Activated CD4-positive, alpha-beta T cell treated with anti-CD3 and anti-CD28 coated beads for 1 hour (primary cell): ENCODE measurements around the gene IRGC.
"Not testable (repeated sequence)": the region's sequence is repeated elsewhere in the genome, so short reads cannot be mapped to it uniquely, and the experiment has no call there.

ENCODE experiments used
- DNase-seq: peaks from one replicate; pipeline ENCODE4 v3.0.0-alpha.2; 2020

The IRGC gene

GRCh38 chr19:43715776-43716175, at the start of gene IRGC:
Gene IRGC, plus strand, starts transcription at chr19:43716076. Its CDS starts 2,483 bp downstream, at chr19:43718559.
- no peak for DNase-seq

GRCh38 chr19:43667126-43667875, 48.6 kb upstream of the IRGC start:
- no peak for DNase-seq

- no peak for DNase-seq
Observed at GRCh38 chr19:43667876-43668405, 47.9 kb upstream of the IRGC start.

GRCh38 chr19:43668406-43669109, 47.3 kb upstream of the IRGC start:
- DNase-seq, result peak; percentile 91

- no peak for DNase-seq
Observed at GRCh38 chr19:43672061-43672679, 43.7 kb upstream of the IRGC start.

GRCh38 chr19:43673637-43674036, 42.2 kb upstream of the IRGC start:
- DNase-seq, result no peak

- no peak for DNase-seq
Observed at GRCh38 chr19:43674183-43674582, 41.7 kb upstream of the IRGC start.

GRCh38 chr19:43674596-43674995, 41.3 kb upstream of the IRGC start:
- no peak for DNase-seq

GRCh38 chr19:43675269-43675879, 40.5 kb upstream of the IRGC start:
- no peak for DNase-seq

- DNase-seq, result no peak
Observed at GRCh38 chr19:43675906-43676305, 40.0 kb upstream of the IRGC start.

GRCh38 chr19:43678512-43679261, 37.2 kb upstream of the IRGC start:
- DNase-seq, result no peak

GRCh38 chr19:43681821-43682220, 34.1 kb upstream of the IRGC start:
- no peak for DNase-seq

GRCh38 chr19:43682269-43682668, 33.6 kb upstream of the IRGC start:
- DNase-seq, result not testable (repeated sequence)

- DNase-seq, result no peak
Observed at GRCh38 chr19:43682824-43683661, 32.8 kb upstream of the IRGC start.

GRCh38 chr19:43683905-43684304, 32.0 kb upstream of the IRGC start:
- DNase-seq, result no peak

- no peak for DNase-seq
Observed at GRCh38 chr19:43684326-43684725, 31.6 kb upstream of the IRGC start.

- no peak for DNase-seq
Observed at GRCh38 chr19:43687660-43687997, 28.2 kb upstream of the IRGC start.

GRCh38 chr19:43688059-43688701, 27.7 kb upstream of the IRGC start:
- no peak for DNase-seq

- no peak for DNase-seq
Observed at GRCh38 chr19:43690444-43690843, 25.4 kb upstream of the IRGC start.

- no peak for DNase-seq
Observed at GRCh38 chr19:43690890-43691289, 25.0 kb upstream of the IRGC start.

- DNase-seq, result no peak
Observed at GRCh38 chr19:43691755-43692154, 24.1 kb upstream of the IRGC start.
